DMS79 treated with DMSO at 0.1 percent for 48 hours (cell line): ENCODE data around the gene CDK13.

Experiments used
- DNase-seq: peaks from one replicate; lab custom pipeline; 2025; lab: John Stamatoyannopoulos, UW

The CDK13 gene

DNA sequence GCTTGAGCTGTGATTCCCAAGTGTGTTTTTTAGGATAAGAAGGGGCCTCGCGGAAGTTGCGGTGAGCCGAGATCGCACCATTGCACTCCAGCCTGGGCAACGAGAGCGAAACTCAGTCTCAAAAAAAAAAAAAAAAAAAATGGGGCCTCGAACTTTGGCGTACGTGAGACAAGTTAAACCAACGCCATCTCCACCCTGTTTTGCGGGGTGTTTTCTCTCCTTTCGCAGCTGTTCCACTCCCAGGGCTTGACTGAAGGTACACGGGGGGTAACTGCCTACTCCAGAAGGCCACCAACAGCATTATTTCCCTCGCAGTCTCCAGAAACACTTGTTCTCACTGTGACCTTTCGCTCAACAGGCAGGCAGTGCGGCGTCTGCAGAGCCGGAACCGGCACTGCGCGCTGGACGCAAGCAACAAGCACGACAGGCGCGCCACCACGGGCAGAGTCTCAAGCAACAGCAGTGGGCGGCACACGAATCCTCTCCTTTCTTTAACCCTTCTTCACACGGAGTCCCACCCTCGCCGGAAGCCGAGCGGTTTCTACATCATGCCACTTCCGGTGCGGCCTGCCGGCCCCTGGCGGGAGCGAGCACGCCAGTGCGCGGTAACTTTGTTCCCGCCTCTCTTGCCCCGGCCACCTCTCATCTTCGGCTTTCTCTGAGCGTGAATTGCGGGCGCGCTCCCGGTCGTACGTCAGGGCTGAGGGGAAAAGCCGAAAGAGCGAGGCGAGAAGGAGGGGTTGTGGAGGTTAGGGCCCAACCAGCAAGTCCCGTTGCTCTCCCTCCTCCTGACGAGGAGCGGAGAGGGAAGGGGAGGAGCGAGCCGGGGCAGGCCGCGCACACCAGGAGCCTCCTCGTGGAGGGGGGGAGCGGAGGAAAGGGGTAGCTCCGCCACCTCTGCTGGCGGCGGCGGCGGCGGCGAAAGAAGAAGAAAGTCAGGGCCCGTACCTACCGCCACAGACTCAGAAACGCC, 814 bp upstream of the CDK13 start:
- DNase-seq: peak; percentile 98

DNA sequence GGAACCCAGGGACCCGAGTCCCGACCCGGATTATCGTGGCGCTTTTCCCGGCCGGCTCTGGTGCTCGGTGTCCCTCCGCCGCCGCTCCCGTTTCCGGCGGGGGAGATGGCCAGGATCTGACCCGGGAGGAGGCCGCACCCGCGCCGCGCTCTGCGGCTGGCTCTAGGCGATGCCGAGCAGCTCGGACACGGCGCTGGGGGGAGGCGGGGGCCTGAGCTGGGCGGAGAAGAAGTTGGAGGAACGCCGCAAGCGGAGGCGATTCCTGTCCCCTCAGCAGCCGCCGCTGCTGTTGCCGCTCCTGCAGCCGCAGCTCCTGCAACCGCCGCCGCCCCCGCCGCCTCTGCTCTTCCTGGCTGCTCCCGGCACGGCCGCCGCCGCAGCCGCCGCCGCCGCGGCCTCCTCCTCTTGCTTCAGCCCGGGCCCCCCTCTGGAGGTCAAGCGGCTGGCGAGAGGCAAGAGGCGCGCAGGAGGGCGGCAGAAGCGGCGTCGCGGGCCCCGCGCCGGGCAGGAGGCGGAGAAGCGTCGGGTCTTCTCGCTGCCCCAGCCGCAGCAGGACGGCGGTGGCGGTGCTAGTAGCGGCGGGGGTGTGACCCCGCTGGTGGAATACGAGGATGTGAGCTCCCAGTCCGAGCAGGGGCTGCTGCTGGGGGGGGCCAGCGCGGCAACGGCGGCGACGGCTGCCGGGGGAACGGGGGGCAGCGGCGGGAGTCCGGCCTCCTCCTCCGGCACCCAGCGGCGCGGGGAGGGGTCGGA, 593 bp downstream of the CDK13 start:
- DNase-seq: peak; percentile 54

DNA sequence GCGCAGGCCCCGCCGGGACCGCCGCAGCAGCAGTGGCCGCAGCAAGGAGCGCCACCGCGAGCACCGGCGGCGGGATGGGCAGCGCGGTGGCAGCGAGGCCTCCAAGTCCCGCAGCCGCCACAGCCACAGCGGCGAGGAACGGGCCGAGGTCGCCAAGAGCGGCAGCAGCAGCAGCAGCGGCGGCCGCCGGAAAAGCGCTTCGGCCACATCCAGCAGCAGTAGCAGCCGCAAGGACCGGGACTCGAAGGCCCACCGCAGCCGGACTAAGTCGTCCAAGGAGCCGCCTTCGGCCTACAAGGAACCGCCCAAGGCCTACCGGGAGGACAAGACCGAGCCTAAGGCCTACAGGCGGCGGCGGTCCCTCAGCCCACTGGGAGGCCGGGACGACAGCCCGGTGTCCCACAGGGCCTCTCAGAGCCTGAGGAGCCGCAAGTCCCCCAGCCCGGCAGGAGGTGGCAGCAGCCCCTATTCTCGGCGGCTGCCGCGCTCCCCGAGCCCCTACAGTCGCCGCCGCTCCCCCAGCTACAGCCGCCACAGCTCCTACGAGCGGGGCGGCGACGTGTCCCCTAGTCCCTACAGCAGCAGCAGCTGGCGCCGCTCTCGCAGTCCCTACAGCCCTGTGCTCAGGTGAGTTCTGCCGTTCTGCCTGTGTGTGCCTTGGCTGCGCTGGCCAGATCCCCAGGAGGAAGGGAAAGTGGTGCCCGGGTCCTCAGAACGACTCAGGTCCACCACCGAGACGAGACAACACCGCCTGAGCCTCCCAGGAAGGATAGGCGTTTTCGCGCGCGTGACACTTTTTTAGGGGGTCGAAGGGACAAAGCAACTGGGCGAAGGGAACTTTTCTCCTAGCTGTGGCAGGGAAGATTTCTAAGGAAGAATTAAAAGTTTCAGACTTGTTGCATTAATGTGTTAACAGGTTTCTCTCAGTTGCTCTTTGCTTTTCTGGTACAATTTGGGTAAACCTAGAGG, 1.5 kb downstream of the CDK13 start:
- peak; percentile 43 for DNase-seq

DNA sequence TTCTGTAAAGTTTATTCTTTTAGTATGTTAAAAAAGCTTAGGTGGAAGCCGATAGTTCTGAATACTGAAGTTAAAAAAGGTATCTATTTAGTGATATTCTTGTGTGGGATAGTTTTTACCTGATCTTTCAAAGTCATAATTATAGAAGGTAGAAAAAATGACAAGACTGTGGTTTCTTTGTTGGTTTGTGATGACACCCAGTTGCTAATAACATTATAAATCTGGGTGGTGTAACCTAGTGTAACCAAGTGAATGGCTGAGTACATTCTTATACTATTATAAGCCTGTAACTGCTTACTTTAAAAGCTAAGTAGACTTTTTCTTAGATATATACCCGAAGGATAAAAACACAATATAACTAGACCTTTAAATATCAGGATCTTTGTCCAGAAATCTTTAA, 2.3 kb downstream of the CDK13 start:
- no peak for DNase-seq

- no peak for DNase-seq
Measured at GRCh38 chr7:39952803-39953202, 2.7 kb downstream of the CDK13 start.

DNA sequence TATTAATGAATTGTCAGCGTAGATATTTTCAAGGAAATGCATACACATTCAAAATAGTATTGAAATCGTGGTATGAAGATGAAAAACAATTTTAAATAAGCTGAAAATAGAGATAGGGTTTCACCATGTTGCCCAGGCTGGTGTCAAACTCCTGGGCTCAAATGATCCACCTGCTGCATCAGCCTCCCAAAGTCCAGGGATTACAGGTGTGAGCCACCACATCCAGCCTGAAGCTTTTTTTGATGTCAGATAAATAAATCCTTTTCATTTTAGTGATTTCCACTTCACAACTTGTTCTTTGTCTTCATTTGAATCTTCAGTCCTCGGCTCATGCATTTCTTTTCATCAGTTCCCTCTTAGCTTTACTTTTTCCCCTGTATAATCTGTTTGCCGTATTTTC, 4.6 kb downstream of the CDK13 start:
- no peak for DNase-seq

DNA sequence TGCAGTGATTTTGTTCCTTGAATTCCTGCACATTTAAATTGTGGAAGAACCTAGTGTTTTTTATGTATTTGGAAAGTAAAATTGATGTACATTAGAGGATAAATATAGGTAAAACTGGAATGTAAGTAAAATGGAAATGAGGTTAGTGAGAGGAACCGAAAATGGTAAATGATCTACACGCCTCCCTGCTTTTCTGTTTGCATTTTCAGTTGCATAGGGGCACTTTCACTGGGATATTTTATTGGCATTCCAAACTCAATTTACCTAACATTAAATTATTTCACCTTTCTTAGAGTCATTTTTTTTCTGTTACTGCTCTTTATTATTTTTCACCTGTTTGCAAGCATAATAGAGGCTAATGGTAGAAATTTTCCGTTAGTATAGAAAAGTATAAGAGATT, 8.0 kb downstream of the CDK13 start:
- DNase-seq: no peak

DNA sequence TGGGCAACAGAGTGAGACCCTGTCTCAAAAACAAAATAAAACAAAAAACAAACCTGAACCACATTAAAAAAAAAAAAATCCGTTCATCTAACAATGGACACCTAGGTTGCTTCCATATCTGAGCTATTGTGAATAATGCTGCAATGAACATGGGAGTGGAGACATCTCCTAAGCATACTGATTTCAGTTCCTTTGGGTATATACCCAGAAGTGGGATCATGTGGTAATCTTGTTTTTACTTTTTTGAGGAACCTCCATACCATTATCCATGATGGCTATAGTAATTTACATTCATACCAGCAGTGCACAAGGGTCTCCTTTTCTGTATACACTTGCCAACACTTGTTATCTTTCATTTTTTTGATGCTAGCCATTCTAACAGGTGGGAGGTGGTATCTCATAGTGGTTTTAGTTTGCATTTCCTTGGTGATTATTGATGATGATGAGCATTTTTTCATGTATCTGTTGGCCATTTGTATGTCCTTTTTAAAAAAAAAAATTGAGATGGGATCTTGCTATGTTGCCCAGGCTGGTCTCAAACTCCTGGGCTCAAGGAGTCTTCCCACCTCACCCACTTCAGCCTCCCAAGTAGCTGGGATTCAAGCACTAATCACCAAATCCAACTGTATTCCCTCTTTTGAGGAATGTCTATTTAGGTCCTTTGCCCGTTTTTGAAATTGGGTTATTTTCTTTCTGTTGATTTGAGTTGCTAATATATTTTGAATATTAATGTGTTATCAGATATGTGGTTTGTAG, 17.5 kb downstream of the CDK13 start:
- no peak for DNase-seq

GRCh38 chr7:39969431-39969830, 19.4 kb downstream of the CDK13 start:
- no peak for DNase-seq

GRCh38 chr7:39971924-39972323, 21.9 kb downstream of the CDK13 start:
- no peak for DNase-seq

- DNase-seq: no peak
Measured at GRCh38 chr7:39973801-39974200, 23.7 kb downstream of the CDK13 start.

DNA sequence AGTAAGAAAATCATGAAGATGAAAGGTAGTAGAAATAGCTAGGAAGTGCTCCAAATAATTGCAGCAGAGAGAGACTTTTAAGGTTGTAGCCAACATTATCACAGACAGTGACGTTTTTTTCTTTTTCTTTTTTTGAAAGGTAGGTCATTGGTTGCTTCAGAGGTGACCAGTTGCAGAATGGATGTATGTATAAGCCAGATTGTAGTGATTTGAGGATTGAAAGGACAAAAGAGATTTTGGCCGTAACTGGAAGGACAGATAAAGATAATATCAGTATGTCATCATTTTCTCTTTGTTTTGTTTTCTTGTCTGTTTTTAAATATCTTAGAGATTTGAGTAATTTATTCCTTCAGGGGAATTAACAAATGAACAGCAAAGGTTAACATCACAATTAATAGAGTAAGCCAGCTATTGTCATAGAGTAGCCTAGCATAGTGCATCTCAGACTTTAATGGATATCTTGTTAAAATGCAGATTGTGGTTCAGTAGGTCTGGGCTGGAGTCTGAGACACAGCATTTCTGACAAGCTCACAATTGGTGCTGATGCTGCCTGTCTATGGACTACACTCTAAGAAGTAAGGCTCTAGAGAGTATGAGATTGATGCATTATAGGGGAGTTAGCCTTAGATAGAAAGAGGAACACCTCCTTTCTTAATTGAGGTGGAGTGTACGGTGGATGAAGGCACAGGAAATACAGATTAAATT, 28.3 kb downstream of the CDK13 start:
- DNase-seq: no peak

DNA sequence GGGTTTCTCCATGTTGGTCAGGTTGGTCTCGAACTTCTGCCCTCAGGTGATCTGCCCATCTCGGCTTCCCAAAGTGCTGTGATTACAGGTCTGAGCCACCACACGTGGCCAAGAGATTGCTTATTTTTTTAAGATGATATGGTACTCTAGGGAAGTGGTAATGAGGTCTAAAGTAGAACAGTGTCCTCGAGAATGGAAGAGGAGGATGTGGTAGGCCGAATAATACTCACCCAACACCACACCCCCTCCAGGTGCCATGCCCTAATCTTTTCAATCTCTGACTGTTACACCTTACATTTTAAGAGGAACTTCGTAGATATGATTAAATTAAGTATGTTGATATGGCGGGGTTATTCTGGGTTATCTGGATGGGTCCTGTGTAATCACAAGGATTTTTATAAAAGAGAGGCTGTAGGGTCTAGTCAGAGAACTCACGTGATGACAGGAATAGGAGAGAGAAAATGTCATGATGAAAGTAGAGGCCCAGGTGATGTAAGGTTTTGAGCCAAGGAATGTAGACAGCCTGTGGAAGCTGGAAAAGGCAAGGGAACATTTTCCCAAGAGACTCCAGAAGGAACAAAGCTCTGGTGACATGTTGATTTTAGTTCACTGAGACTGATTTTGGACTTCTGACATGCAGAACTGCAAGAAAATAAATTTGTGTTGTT, 29.5 kb downstream of the CDK13 start:
- DNase-seq: no peak

DNA sequence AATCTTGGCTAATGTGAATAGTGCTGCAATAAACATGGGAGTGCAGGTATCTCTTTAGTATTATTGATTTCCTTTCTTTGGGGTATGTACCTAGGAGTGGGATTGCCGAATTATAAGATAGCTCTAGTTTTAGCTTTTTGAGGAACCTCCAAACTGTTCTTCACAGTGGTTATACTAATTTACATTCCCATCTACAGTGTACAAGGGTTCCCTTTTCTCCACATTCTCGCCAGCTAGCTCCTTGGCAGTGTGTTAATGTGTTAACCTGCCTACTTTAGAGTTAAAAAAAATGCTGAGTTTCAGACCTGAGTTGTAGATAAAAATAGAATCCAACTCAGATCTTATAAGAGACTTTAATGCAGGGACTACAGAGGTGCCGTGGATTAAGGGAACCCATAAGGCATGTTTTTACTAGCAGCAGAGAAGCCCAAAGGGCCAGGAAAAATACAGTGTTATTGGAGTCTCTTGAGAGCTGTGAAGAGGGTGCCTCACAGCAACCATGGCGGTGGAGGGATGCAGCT, 35.4 kb downstream of the CDK13 start:
- DNase-seq: no peak

DNA sequence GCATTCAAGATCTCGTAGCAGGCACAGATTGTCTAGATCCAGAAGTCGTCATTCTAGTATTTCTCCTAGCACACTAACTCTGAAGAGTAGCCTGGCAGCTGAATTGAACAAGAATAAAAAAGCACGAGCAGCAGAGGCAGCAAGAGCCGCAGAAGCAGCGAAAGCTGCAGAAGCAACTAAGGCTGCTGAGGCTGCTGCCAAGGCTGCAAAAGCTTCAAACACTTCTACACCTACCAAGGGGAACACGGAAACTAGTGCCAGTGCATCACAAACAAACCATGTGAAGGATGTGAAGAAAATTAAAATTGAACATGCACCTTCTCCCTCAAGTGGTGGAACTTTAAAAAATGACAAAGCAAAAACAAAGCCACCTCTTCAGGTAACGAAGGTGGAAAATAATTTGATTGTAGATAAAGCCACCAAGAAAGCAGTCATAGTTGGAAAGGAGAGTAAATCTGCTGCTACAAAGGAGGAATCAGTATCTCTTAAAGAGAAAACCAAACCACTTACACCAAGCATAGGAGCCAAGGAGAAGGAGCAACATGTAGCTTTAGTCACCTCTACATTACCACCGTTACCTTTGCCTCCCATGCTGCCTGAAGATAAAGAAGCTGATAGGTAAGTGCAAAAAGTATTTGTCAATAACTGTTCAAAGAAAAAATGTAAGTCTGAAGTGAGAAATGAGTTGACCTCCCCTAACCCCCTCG, 37.7 kb downstream of the CDK13 start:
- DNase-seq: no peak

DNA sequence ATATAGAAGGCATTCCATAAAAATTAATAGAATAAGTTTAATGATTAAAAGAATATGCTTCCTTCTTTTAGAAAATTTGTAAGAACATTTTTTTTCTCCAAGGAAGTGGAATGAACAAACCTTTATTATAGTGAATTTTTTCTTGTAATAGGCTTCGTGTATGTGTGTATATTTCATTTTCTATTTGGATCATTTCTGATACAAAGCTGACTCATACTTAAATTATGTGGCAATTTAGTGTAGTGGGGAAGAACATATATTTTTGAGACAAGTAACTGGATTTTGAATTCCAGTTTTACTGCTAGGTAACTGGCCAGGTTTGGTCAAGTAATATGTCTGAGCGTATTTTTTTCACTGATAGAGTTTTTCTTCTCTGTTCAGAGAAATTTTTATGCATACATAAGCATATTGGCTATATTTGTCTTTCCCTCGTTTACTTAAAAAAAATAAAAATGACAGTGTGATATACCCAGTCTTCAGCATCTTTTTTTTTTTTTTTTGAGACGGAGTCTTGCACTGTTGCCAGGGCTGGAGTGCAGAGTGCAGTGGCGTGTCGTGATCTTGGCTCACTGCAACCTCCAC, 50.8 kb downstream of the CDK13 start:
- no peak for DNase-seq

GRCh38 chr7:40001649-40002048, 51.6 kb downstream of the CDK13 start:
- DNase-seq: no peak

- no peak for DNase-seq
Measured at GRCh38 chr7:40003597-40003996, 53.5 kb downstream of the CDK13 start.
